HG03457 (cell line): Measurements from ENCODE around the gene MIER2.

Experiments used
- ATAC-seq: cut with Tn5 transposase; IDR thresholded peaks from one replicate; pipeline ENCODE4 v1.9.1; 2021; ENCODE audit warnings: moderate number of reproducible peaks; ENCODE audit not compliant: unreplicated experiment

The MIER2 gene

GRCh38 chr19:379796-380195 is 35.2 kb upstream of the MIER2 start:
- ATAC-seq = no peak

- ATAC-seq = no peak
Observed at GRCh38 chr19:378706-379105, 34.1 kb upstream of the MIER2 start.

- no peak for ATAC-seq
Observed at GRCh38 chr19:377801-378581, 33.4 kb upstream of the MIER2 start.

GRCh38 chr19:376111-376470 is 31.5 kb upstream of the MIER2 start:
- no peak for ATAC-seq

GRCh38 chr19:375395-376110 is 31.0 kb upstream of the MIER2 start:
- ATAC-seq = no peak

- ATAC-seq = no peak
Observed at GRCh38 chr19:374886-375235, 30.3 kb upstream of the MIER2 start.

- ATAC-seq = no peak
Observed at GRCh38 chr19:374183-374885, 29.7 kb upstream of the MIER2 start.

- no peak for ATAC-seq
Observed at GRCh38 chr19:373391-374182, 29.0 kb upstream of the MIER2 start.

GRCh38 chr19:372306-372890 is 27.8 kb upstream of the MIER2 start:
- no peak for ATAC-seq

- ATAC-seq = no peak
Observed at GRCh38 chr19:371501-372168, 27.0 kb upstream of the MIER2 start.

GRCh38 chr19:370641-371330 is 26.2 kb upstream of the MIER2 start:
- no peak for ATAC-seq

GRCh38 chr19:369876-370275 is 25.3 kb upstream of the MIER2 start:
- ATAC-seq = no peak

- no peak for ATAC-seq
Observed at GRCh38 chr19:369256-369655, 24.7 kb upstream of the MIER2 start.

GRCh38 chr19:368630-369024 is 24.0 kb upstream of the MIER2 start:
- ATAC-seq = no peak

GRCh38 chr19:367963-368629 is 23.5 kb upstream of the MIER2 start:
- ATAC-seq = no peak

GRCh38 chr19:367561-367960 is 23.0 kb upstream of the MIER2 start:
- no peak for ATAC-seq

- no peak for ATAC-seq
Observed at GRCh38 chr19:366951-367350, 22.4 kb upstream of the MIER2 start.

GRCh38 chr19:366205-366783 is 21.7 kb upstream of the MIER2 start:
- ATAC-seq = no peak
